Measurements from ENCODE around the gene GRM7.

DNA sequence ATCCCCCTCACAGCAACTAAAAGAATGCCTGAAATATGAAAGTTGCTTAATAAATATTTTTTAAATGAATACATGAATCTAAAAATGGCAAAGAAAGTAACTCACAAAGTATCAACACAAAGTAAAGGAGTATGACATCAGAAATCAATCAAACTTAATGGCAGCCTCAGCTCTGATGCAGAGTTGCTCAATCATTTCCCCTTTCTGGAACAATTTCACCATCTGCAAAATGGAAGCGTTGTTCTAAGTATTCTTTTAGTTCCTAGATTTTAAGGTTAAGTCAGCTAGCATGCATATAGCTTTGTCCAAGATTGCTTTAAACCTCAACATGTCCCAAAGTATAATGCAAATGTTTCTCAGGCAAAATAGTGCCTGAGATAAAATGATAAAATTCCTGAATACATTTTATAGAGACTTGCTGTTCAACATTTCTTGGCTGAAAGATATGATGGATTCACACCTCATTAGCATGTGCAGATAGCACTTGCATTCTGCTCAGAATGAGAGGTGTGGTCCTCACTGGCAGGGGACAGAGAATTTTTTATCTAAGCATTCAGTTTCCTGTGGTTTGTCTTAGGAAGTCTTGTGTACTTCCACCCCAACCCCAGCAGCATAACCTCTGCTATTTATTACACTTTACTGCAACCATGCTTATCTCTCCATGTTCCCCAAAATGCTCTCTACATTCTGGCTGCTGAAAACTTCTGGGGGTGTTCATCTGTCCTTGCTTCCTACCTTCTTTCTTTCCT, 429.3 kb downstream of the GRM7 start:
- TF ChIP-seq, protein P1, sequence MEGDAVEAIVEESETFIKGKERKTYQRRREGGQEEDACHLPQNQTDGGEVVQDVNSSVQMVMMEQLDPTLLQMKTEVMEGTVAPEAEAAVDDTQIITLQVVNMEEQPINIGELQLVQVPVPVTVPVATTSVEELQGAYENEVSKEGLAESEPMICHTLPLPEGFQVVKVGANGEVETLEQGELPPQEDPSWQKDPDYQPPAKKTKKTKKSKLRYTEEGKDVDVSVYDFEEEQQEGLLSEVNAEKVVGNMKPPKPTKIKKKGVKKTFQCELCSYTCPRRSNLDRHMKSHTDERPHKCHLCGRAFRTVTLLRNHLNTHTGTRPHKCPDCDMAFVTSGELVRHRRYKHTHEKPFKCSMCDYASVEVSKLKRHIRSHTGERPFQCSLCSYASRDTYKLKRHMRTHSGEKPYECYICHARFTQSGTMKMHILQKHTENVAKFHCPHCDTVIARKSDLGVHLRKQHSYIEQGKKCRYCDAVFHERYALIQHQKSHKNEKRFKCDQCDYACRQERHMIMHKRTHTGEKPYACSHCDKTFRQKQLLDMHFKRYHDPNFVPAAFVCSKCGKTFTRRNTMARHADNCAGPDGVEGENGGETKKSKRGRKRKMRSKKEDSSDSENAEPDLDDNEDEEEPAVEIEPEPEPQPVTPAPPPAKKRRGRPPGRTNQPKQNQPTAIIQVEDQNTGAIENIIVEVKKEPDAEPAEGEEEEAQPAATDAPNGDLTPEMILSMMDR (IDR thresholded peaks at IDR 0.05) = no peak
- TF ChIP-seq POLR2A (IDR thresholded peaks at IDR 0.05) (no peak), EP300 (IDR thresholded peaks at IDR 0.05) (no peak)
